ENCODE data around the gene COL24A1. TPM values are rescaled to one million over a fixed set of nuclear protein-coding genes. Genes with fewer than 3 reads are reported as not detected.

COL24A1 gene
- total and polyA plus RNA-seq, 2 donors (not counting 3 experiments of a cell fraction or from before 2014, with no cell fraction given), result 0.03 TPM; not detected in 1

- DNase-seq (ENCODE audit: low read depth, low spot score) (no peak), FAIRE-seq (no peak)
- Histone ChIP-seq H2AFZ (ENCODE audit: low read depth, low read length) (no peak overlapping the region), H3K27me3 (ENCODE audit: control insufficient read depth in 2 of 2, insufficient read depth in 2 of 2, low read length in 2 of 2) (peaks cover 0 to 19% of the 10 kb centered on the region in 2 experiments), H3K36me3 (ENCODE audit: control insufficient read depth in 2 of 2, extremely low read depth in 1 of 2, insufficient read depth in 2 of 2, low read length in 2 of 2) (no peaks in the 10 kb centered on the region), H3K4me2 (ENCODE audit: insufficient read depth, low read length) (no peak overlapping the region), H4K20me1 (replicated peaks; ENCODE audit: control insufficient read depth, extremely low read depth, insufficient read depth, low read length) (no peaks in the 10 kb centered on the region), H3K4me1 (ENCODE audit: control insufficient read depth, extremely low read depth, insufficient read depth, low read length) (no peaks in the 10 kb centered on the region), H3K9me3 (replicated peaks; ENCODE audit: control insufficient read depth, insufficient read depth, low read length) (no peaks in the 10 kb centered on the region), H3K9ac (replicated peaks; ENCODE audit: extremely low read depth, insufficient read depth, low read length) (no peak overlapping the region), H3K27ac (ENCODE audit: insufficient read depth, low read depth, low read length) (no peak overlapping the region), H3K9me1 (replicated peaks; ENCODE audit: control insufficient read depth, extremely low read depth, insufficient read depth, low read length) (no peaks in the 10 kb centered on the region), H3K4me3 (replicated peaks in 1 of 3; ENCODE audit: insufficient read depth in 1 of 3, low read depth in 1 of 3, low read length in 3 of 3) (no peak overlapping the region), H3K79me2 (ENCODE audit: control insufficient read depth, insufficient read depth, low read length) (no peaks in the 10 kb centered on the region)
- ChIA-PET POLR2A (no interaction called here), CTCF (no interaction called here)
- intact Hi-C loops (cut with micrococcal nuclease) (no loop called here), dilution Hi-C loops (cut with MboI; ENCODE audit: extremely low pct_ligation_motif_present, low sequenced_read_pairs) (no loop called here)
- no TSS peak for BruUV-seq (replicated peaks)
- TF ChIP-seq MAX (IDR thresholded peaks at IDR 0.05; ENCODE audit: insufficient read depth, insufficient read length), result no peak
- no peak for TF ChIP-seq MYC (IDR thresholded peaks at IDR 0.05; ENCODE audit: low read depth, low read length)
- no peak for TF ChIP-seq CTCF (IDR thresholded peaks at IDR 0.05; ENCODE audit: extremely low read depth in 1 of 2, insufficient read depth in 1 of 2, low read depth in 1 of 2, low read length in 2 of 2)
- TF ChIP-seq EZH2 (IDR thresholded peaks at IDR 0.05; ENCODE audit: borderline replicate concordance, low read depth, low read length, severe bottlenecking), result no peak
- TF ChIP-seq GATA2 (IDR thresholded peaks at IDR 0.05; ENCODE audit: insufficient read depth, insufficient read length, low read depth, low read length), result no peak
- no peak for TF ChIP-seq FOS (IDR thresholded peaks at IDR 0.05; ENCODE audit: borderline replicate concordance, insufficient read depth, low read length)
Measured at GRCh38 chr1:85983316-85983715, 173.3 kb downstream of the COL24A1 start.

All from endothelial cell of umbilical vein (primary cell).